BE2C (cell line): ENCODE results near the gene DNAH10.

Experiments
- DNase-seq: peaks from one replicate; pipeline ENCODE4 v3.0.0-alpha.2; 2020
- H3K27me3 ChIP-seq: fragments of 250-450 bp; sonication (Bioruptor Pico); 2 replicates; pipeline ENCODE4 v1.5.1; 2020; ENCODE audit warnings: mild to moderate bottlenecking
- H3K36me3 ChIP-seq: fragments of 250-450 bp; sonication (Bioruptor Pico); 2 replicates; pipeline ENCODE4 v1.5.1; 2020; ENCODE audit warnings: mild to moderate bottlenecking
- H3K4me1 ChIP-seq: fragments of 250-450 bp; sonication (Bioruptor Pico); 2 replicates; pipeline ENCODE4 v1.5.1; 2020
- H3K4me3 ChIP-seq: 2 replicates; pipeline ENCODE4 v1.5.1; 2011; ENCODE audit warnings: low read depth, low read length
- H3K9me3 ChIP-seq: fragments of 250-450 bp; sonication (Bioruptor Pico); 2 replicates; pipeline ENCODE4 v1.5.1; 2020
- CTCF ChIP-seq: IDR thresholded peaks from 2 replicates; pipeline ENCODE4 v1.5.1; 2012; ENCODE audit warnings: mild to moderate bottlenecking, low read depth, low read length

Gene DNAH10

GRCh38 chr12:123886931-123887582, 125.0 kb downstream of the DNAH10 start:
- TF ChIP-seq CTCF, result no peak
- no peaks in the 10 kb centered on the region for H3K9me3 ChIP-seq
- no peaks in the 10 kb centered on the region for H3K36me3 ChIP-seq
- H3K27me3 ChIP-seq, result peaks cover 5% of the 10 kb centered on the region; the same call in 1 of the 2 replicates
- no peak overlapping the region for H3K4me3 ChIP-seq
- DNase-seq, result no peak
- no peaks in the 10 kb centered on the region for H3K4me1 ChIP-seq

GRCh38 chr12:123888989-123889388, 126.9 kb downstream of the DNAH10 start:
- TF ChIP-seq CTCF, result no peak
- no peaks in the 10 kb centered on the region for H3K4me1 ChIP-seq

DNA sequence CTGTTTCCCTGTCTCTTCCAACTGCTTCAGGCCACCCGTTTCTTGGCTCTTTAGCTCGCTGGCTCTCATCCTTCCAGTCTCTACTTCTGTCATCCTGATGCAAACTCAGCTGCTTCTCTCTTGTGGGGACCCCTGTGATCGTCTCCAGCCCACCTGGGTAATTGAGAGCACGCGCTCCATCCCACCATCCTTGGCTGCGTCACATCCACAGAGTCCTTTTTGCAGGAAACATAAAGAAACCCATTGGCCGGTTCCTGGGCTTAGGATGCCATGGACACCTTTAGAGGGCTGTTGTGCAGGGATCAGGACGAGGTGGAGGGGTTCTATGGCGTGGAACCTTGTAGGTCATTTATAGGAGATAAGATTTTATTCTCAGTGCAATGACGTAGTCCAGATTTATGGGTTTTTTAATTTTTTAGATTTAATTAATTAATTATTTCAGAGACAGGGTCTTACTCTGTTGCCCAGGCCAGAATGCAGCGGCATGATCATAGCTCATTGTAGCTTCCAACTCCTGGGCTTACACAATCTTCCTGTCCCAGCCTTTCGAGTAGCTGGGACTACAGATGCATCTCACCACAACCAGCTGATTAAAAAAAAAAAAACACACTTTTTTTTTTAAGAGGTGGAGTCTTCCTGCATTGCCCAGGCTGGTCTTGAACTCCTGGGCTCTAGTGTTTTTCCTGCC, 127.9 kb downstream of the DNAH10 start:
- no peak for DNase-seq
- H3K27me3 ChIP-seq, result no peaks in the 10 kb centered on the region

More at GRCh38 chr12:123888989-123889388, 126.9 kb downstream of the DNAH10 start:
- no peaks in the 10 kb centered on the region for H3K27me3 ChIP-seq
- no peak overlapping the region for H3K4me3 ChIP-seq
- DNase-seq, result no peak
- no peaks in the 10 kb centered on the region for H3K9me3 ChIP-seq
- H3K36me3 ChIP-seq, result no peaks in the 10 kb centered on the region

DNA sequence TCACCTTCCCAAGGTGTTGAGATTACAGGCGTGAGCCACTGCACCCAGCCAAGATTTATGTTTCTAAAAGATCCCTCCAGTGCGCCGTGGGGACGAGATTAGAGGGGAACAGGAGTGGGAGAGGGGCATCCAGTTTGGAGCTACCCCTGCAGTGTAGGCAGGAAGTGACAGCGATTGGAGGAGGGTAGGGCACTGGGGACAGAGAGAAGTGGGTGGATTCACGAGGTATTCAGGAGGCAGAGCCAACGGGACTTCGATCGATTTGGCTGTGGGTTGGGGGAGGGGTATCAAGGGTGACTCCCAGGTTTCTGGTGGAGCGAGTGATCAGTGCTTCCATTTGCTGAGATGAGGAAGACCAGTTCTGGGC, 128.4 kb downstream of the DNAH10 start:
- DNase-seq, result no peak
- H3K27me3 ChIP-seq, result no peaks in the 10 kb centered on the region
- H3K4me1 ChIP-seq, result no peaks in the 10 kb centered on the region
- no peaks in the 10 kb centered on the region for H3K36me3 ChIP-seq
- no peaks in the 10 kb centered on the region; the same call in 1 of the 2 replicates for H3K9me3 ChIP-seq
- no peak for TF ChIP-seq CTCF
- H3K4me3 ChIP-seq, result no peak overlapping the region

More for the DNA sequence above, 127.9 kb downstream of the DNAH10 start:
- H3K4me3 ChIP-seq, result no peak overlapping the region
- TF ChIP-seq CTCF, result no peak
- no peaks in the 10 kb centered on the region; the same call in 1 of the 2 replicates for H3K9me3 ChIP-seq
- no peaks in the 10 kb centered on the region for H3K4me1 ChIP-seq
- no peaks in the 10 kb centered on the region for H3K36me3 ChIP-seq

GRCh38 chr12:123891011-123891410, 128.9 kb downstream of the DNAH10 start:
- H3K4me1 ChIP-seq, result no peaks in the 10 kb centered on the region
- H3K27me3 ChIP-seq, result no peaks in the 10 kb centered on the region
- no peak overlapping the region for H3K4me3 ChIP-seq
- no peaks in the 10 kb centered on the region for H3K36me3 ChIP-seq
- DNase-seq, result no peak
- no peak for TF ChIP-seq CTCF
- H3K9me3 ChIP-seq, result no peaks in the 10 kb centered on the region; the same call in 1 of the 2 replicates

- H3K4me1 ChIP-seq, result no peaks in the 10 kb centered on the region
- no peaks in the 10 kb centered on the region for H3K36me3 ChIP-seq
- no peak for DNase-seq
- no peak overlapping the region for H3K4me3 ChIP-seq
- no peaks in the 10 kb centered on the region for H3K27me3 ChIP-seq
- no peaks in the 10 kb centered on the region; the same call in 1 of the 2 replicates for H3K9me3 ChIP-seq
- TF ChIP-seq CTCF, result no peak
Measured at GRCh38 chr12:123891516-123892179, 129.5 kb downstream of the DNAH10 start.
